OCI-LY1 (cell line): ENCODE data around the gene ARHGAP27.

ENCODE experiments used
- H2AFZ ChIP-seq: fragments of 200-600 bp; sonication (generic), shearing (Covaris generic); 2 replicates; pipeline ENCODE4 v1.6.0; 2014; ENCODE audit warnings: antibody characterized with exemption, mild to moderate bottlenecking, low read length
- H3F3A ChIP-seq: fragments of 200-600 bp; sonication (generic), shearing (Covaris generic); 2 replicates; pipeline ENCODE4 v1.6.0; 2014; ENCODE audit warnings: mild to moderate bottlenecking, antibody characterized with exemption, low read length, moderate library complexity; ENCODE audit not compliant: insufficient read depth
- H3K27ac ChIP-seq: fragments of 200-600 bp; sonication (generic); 2 replicates; pipeline ENCODE4 v1.5.1; 2014; ENCODE audit warnings: low read length, mixed run types, mild to moderate bottlenecking, low read depth; ENCODE audit not compliant: poor library complexity, severe bottlenecking
- H3K27me3 ChIP-seq: fragments of 200-600 bp; sonication (generic); 2 replicates; pipeline ENCODE4 v1.6.0; 2014; ENCODE audit warnings: antibody characterized with exemption, mild to moderate bottlenecking, low read length, moderate library complexity; ENCODE audit not compliant: insufficient read depth
- H3K36me3 ChIP-seq: fragments of 200-600 bp; sonication (generic); 2 replicates; pipeline ENCODE4 v1.6.1; 2014; ENCODE audit warnings: mild to moderate bottlenecking, antibody characterized with exemption, low read length, moderate library complexity, mixed read lengths; ENCODE audit not compliant: insufficient read depth
- H3K4me1 ChIP-seq: fragments of 200-600 bp; sonication (generic); 2 replicates; pipeline ENCODE4 v1.5.1; 2014; ENCODE audit warnings: mild to moderate bottlenecking, low read length, moderate library complexity; ENCODE audit not compliant: insufficient read depth, severe bottlenecking
- H3K4me2 ChIP-seq: fragments of 200-600 bp; sonication (generic), shearing (Covaris generic); 2 replicates; pipeline ENCODE4 v1.6.1; 2014; ENCODE audit warnings: low read length
- H3K4me3 ChIP-seq: fragments of 200-600 bp; sonication (generic); 2 replicates; pipeline ENCODE4 v1.5.1; 2014; ENCODE audit warnings: low read length, low read depth, mild to moderate bottlenecking, mixed read lengths; ENCODE audit not compliant: poor library complexity, severe bottlenecking
- H3K79me2 ChIP-seq: fragments of 200-600 bp; shearing (Covaris generic); 2 replicates; pipeline ENCODE4 v1.6.1; 2016; ENCODE audit warnings: mixed run types, low read length, mixed read lengths; ENCODE audit not compliant: insufficient read depth
- H3K9ac ChIP-seq: fragments of 200-600 bp; sonication (generic), shearing (Covaris generic); 2 replicates; pipeline ENCODE4 v1.6.1; 2014; ENCODE audit warnings: mild to moderate bottlenecking, low read length, mixed read lengths
- H3K9me2 ChIP-seq: fragments of 200-600 bp; sonication (generic), shearing (Covaris generic); 2 replicates; pipeline ENCODE4 v1.6.1; 2014; ENCODE audit warnings: low read depth, mild to moderate bottlenecking, low read length, mixed read lengths
- H3K9me3 ChIP-seq: fragments of 200-600 bp; shearing (Covaris generic); 2 replicates; pipeline ENCODE4 v1.6.1; 2014; ENCODE audit warnings: low read length, mixed read lengths
- H4K20me1 ChIP-seq: fragments of 200-600 bp; sonication (generic), shearing (Covaris generic); 2 replicates; pipeline ENCODE4 v1.6.0; 2016; ENCODE audit warnings: mild to moderate bottlenecking, low read length; ENCODE audit not compliant: insufficient read depth
- CTCF ChIP-seq: fragments of 200-600 bp; sonication (generic), shearing (Covaris generic); IDR thresholded peaks from 2 replicates; pipeline ENCODE4 v1.5.1; 2017; ENCODE audit warnings: mild to moderate bottlenecking, antibody characterized with exemption, low read length, moderate library complexity, mixed read lengths
- EZH2 ChIP-seq: fragments of 200-600 bp; sonication (generic), shearing (Covaris generic); IDR thresholded peaks from 2 replicates; pipeline ENCODE4 v1.8.0; 2017; ENCODE audit warnings: borderline replicate concordance, mixed run types, mild to moderate bottlenecking, antibody characterized with exemption, low read length, moderate library complexity, mixed read lengths

The ARHGAP27 gene

GRCh38 chr17:45431531-45432404 is 902 bp downstream of the ARHGAP27 start:
- H3K9me3 ChIP-seq: no peaks in the 10 kb centered on the region
- no peaks in the 10 kb centered on the region for H3K79me2 ChIP-seq
- H3K36me3 ChIP-seq: peaks cover 10% of the 10 kb centered on the region; the same call in 1 of the 2 replicates
- no peak for TF ChIP-seq EZH2
- no peak for TF ChIP-seq CTCF
- no peaks in the 10 kb centered on the region for H4K20me1 ChIP-seq
- peak overlapping the region; percentile 96 for H3K4me2 ChIP-seq
- no peak overlapping the region for H3K27ac ChIP-seq
- H3K27me3 ChIP-seq: no peaks in the 10 kb centered on the region
- H3K4me1 ChIP-seq: peaks cover 40% of the 10 kb centered on the region
- H3K9ac ChIP-seq: peak overlapping the region; percentile 45; the same call in 1 of the 2 replicates
- peak overlapping the region; percentile 62 for H3K4me3 ChIP-seq
- H2AFZ ChIP-seq: no peak overlapping the region
- H3K9me2 ChIP-seq: no peaks in the 10 kb centered on the region
- H3F3A ChIP-seq: 0 out of 2 replicates have a peak, but pooled peaks cover 7% of the 10 kb centered on the region

- Histone ChIP-seq H4K20me1 (no peaks in the 10 kb centered on the region), H3K79me2 (no peaks in the 10 kb centered on the region), H3K4me3 (peak overlapping the region; percentile 62), H3K4me2 (peak overlapping the region; percentile 96), H3K4me1 (peaks cover 40% of the 10 kb centered on the region), H3K36me3 (peaks cover 10% of the 10 kb centered on the region; the same call in 1 of the 2 replicates), H3K27me3 (no peaks in the 10 kb centered on the region), H3F3A (0 out of 2 replicates have a peak, but pooled peaks cover 7% of the 10 kb centered on the region), H3K9ac (peak overlapping the region; percentile 44; the same call in 1 of the 2 replicates), H2AFZ (no peak overlapping the region; the same call in 1 of the 2 replicates), H3K9me3 (no peaks in the 10 kb centered on the region), H3K27ac (no peak overlapping the region), H3K9me2 (no peaks in the 10 kb centered on the region)
- TF ChIP-seq CTCF (no peak), EZH2 (no peak)
Observed at GRCh38 chr17:45430738-45431530, 1.7 kb downstream of the ARHGAP27 start.

GRCh38 chr17:45430006-45430737 is 2.5 kb downstream of the ARHGAP27 start:
- H4K20me1 ChIP-seq: no peaks in the 10 kb centered on the region
- H3K27me3 ChIP-seq: no peaks in the 10 kb centered on the region
- H3F3A ChIP-seq: 0 out of 2 replicates have a peak, but pooled peaks cover 7% of the 10 kb centered on the region
- H3K4me1 ChIP-seq: peaks cover 40% of the 10 kb centered on the region
- H2AFZ ChIP-seq: no peak overlapping the region; the same call in 1 of the 2 replicates
- H3K4me3 ChIP-seq: peak overlapping the region; percentile 62
- H3K27ac ChIP-seq: no peak overlapping the region
- H3K9me3 ChIP-seq: no peaks in the 10 kb centered on the region
- no peak for TF ChIP-seq EZH2
- TF ChIP-seq CTCF: no peak
- H3K79me2 ChIP-seq: no peaks in the 10 kb centered on the region
- H3K36me3 ChIP-seq: peaks cover 2% of the 10 kb centered on the region; the same call in 1 of the 2 replicates
- H3K4me2 ChIP-seq: peak overlapping the region; percentile 96
- H3K9me2 ChIP-seq: no peaks in the 10 kb centered on the region
- H3K9ac ChIP-seq: peak overlapping the region; percentile 43; the same call in 1 of the 2 replicates
